OCI-LY1 (cell line): Measurements from ENCODE around the gene RETREG2.

ENCODE experiments used
- H2AFZ ChIP-seq: fragments of 200-600 bp; sonication (generic), shearing (Covaris generic); 2 replicates; pipeline ENCODE4 v1.6.0; 2014; ENCODE audit warnings: antibody characterized with exemption, mild to moderate bottlenecking, low read length
- H3F3A ChIP-seq: fragments of 200-600 bp; sonication (generic), shearing (Covaris generic); 2 replicates; pipeline ENCODE4 v1.6.0; 2014; ENCODE audit warnings: mild to moderate bottlenecking, antibody characterized with exemption, low read length, moderate library complexity; ENCODE audit not compliant: insufficient read depth
- H3K27ac ChIP-seq: fragments of 200-600 bp; sonication (generic); 2 replicates; pipeline ENCODE4 v1.5.1; 2014; ENCODE audit warnings: low read length, mixed run types, mild to moderate bottlenecking, low read depth; ENCODE audit not compliant: poor library complexity, severe bottlenecking
- H3K27me3 ChIP-seq: fragments of 200-600 bp; sonication (generic); 2 replicates; pipeline ENCODE4 v1.6.0; 2014; ENCODE audit warnings: antibody characterized with exemption, mild to moderate bottlenecking, low read length, moderate library complexity; ENCODE audit not compliant: insufficient read depth
- H3K36me3 ChIP-seq: fragments of 200-600 bp; sonication (generic); 2 replicates; pipeline ENCODE4 v1.6.1; 2014; ENCODE audit warnings: mild to moderate bottlenecking, antibody characterized with exemption, low read length, moderate library complexity, mixed read lengths; ENCODE audit not compliant: insufficient read depth
- H3K4me1 ChIP-seq: fragments of 200-600 bp; sonication (generic); 2 replicates; pipeline ENCODE4 v1.5.1; 2014; ENCODE audit warnings: mild to moderate bottlenecking, low read length, moderate library complexity; ENCODE audit not compliant: insufficient read depth, severe bottlenecking
- H3K4me2 ChIP-seq: fragments of 200-600 bp; sonication (generic), shearing (Covaris generic); 2 replicates; pipeline ENCODE4 v1.6.1; 2014; ENCODE audit warnings: low read length
- H3K4me3 ChIP-seq: fragments of 200-600 bp; sonication (generic); 2 replicates; pipeline ENCODE4 v1.5.1; 2014; ENCODE audit warnings: low read length, low read depth, mild to moderate bottlenecking, mixed read lengths; ENCODE audit not compliant: poor library complexity, severe bottlenecking
- H3K79me2 ChIP-seq: fragments of 200-600 bp; shearing (Covaris generic); 2 replicates; pipeline ENCODE4 v1.6.1; 2016; ENCODE audit warnings: mixed run types, low read length, mixed read lengths; ENCODE audit not compliant: insufficient read depth
- H3K9ac ChIP-seq: fragments of 200-600 bp; sonication (generic), shearing (Covaris generic); 2 replicates; pipeline ENCODE4 v1.6.1; 2014; ENCODE audit warnings: mild to moderate bottlenecking, low read length, mixed read lengths
- H3K9me2 ChIP-seq: fragments of 200-600 bp; sonication (generic), shearing (Covaris generic); 2 replicates; pipeline ENCODE4 v1.6.1; 2014; ENCODE audit warnings: low read depth, mild to moderate bottlenecking, low read length, mixed read lengths
- H3K9me3 ChIP-seq: fragments of 200-600 bp; shearing (Covaris generic); 2 replicates; pipeline ENCODE4 v1.6.1; 2014; ENCODE audit warnings: low read length, mixed read lengths
- H4K20me1 ChIP-seq: fragments of 200-600 bp; sonication (generic), shearing (Covaris generic); 2 replicates; pipeline ENCODE4 v1.6.0; 2016; ENCODE audit warnings: mild to moderate bottlenecking, low read length; ENCODE audit not compliant: insufficient read depth
- EZH2 ChIP-seq: fragments of 200-600 bp; sonication (generic), shearing (Covaris generic); IDR thresholded peaks from 2 replicates; pipeline ENCODE4 v1.8.0; 2017; ENCODE audit warnings: borderline replicate concordance, mixed run types, mild to moderate bottlenecking, antibody characterized with exemption, low read length, moderate library complexity, mixed read lengths
- TF ChIP-seq, protein P1 (sequence below): fragments of 200-600 bp; sonication (generic), shearing (Covaris generic); IDR thresholded peaks from 2 replicates; pipeline ENCODE4 v1.5.1; 2017; ENCODE audit warnings: mild to moderate bottlenecking, antibody characterized with exemption, low read length, moderate library complexity, mixed read lengths

RETREG2 gene

DNA sequence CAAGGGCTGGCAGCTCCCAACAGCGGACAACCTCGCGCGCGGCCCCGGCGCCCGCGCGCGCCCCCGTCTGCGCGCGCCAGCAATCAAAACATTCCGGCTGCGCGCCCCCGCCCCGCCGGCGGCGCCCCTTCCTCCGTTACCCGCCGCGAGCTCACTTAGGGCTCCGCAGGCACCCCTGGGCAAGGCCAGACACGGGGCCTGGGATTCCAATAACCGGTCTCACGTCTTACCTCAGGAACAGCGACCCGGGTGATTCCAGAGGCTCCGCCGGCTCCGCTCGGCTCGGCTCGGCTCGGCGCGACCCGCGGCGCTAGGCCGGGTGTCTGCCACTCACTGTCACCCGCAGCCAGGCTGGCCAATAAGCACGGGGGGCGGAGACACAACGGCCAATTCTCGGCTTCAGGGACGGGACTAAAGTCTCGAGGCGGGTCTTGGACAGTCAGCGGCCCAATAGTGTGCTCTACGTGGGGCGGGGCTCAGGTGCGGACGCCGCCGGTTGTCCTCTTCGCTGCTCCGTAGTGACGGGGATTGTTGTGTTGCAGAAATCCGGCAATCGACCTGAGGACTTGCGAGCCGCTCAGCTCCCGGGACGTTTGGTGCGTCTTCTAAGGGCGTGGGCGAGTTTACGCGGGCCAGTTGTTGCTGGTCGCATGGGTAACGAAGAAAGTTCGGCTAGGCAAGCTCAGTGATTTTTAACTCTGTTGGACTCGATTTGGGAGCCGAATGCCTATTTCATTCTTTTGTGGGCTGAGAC, 51.4 kb downstream of the RETREG2 start, which contains the start of the genes ANKZF1 and ATG9A:
ANKZF1 (plus strand) TSS at position 502 of the 754 bp plus-strand sequence. CDS start 452 bp downstream, outside the sequence.
ATG9A (minus strand) TSS at position 332 of the 754 bp plus-strand sequence. CDS start 1,612 bp downstream, outside the sequence.
- Histone ChIP-seq H2AFZ (no peak within 1 kb of the TSS), H3K79me2 (peaks cover 13% of the 10 kb centered on the region)
- no peak for TF ChIP-seq EZH2

DNA sequence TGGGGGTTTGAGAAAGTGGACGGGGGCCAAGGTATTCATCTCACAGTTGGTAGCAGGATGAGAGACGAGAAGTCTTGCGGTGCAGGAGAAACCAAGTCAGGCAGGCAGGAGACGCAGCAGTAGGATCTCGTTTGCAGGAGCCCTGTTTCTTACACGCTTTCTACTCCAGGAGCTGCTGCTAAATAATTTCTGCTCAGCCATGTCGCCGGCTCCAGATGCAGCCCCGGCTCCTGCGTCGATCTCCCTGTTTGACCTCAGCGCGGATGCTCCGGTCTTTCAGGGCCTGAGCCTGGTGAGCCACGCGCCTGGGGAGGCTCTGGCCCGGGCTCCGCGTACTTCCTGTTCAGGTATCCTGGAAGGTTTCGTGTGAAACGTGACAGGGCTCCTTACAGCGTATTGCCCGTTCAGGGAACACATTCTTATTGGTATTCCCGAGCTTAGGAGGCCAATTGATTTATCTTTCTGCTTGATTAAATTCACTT, 52.0 kb downstream of the RETREG2 start:
- Histone ChIP-seq H2AFZ (no peak overlapping the region), H3K9ac (peak overlapping the region; percentile 85), H3K9me3 (no peaks in the 10 kb centered on the region), H3K36me3 (peaks cover 57% of the 10 kb centered on the region), H3K9me2 (no peaks in the 10 kb centered on the region), H3K27me3 (no peaks in the 10 kb centered on the region), H3K4me2 (peak overlapping the region; percentile 73), H3K4me3 (peak overlapping the region; percentile 87), H3K79me2 (peaks cover 13% of the 10 kb centered on the region), H3K27ac (peak overlapping the region; percentile 75), H4K20me1 (no peaks in the 10 kb centered on the region), H3K4me1 (peaks cover 24% of the 10 kb centered on the region), H3F3A (no peaks in the 10 kb centered on the region)
- TF ChIP-seq EZH2: no peak
- TF ChIP-seq, protein P1, sequence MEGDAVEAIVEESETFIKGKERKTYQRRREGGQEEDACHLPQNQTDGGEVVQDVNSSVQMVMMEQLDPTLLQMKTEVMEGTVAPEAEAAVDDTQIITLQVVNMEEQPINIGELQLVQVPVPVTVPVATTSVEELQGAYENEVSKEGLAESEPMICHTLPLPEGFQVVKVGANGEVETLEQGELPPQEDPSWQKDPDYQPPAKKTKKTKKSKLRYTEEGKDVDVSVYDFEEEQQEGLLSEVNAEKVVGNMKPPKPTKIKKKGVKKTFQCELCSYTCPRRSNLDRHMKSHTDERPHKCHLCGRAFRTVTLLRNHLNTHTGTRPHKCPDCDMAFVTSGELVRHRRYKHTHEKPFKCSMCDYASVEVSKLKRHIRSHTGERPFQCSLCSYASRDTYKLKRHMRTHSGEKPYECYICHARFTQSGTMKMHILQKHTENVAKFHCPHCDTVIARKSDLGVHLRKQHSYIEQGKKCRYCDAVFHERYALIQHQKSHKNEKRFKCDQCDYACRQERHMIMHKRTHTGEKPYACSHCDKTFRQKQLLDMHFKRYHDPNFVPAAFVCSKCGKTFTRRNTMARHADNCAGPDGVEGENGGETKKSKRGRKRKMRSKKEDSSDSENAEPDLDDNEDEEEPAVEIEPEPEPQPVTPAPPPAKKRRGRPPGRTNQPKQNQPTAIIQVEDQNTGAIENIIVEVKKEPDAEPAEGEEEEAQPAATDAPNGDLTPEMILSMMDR: no peak

More for the DNA sequence above, 51.4 kb downstream of the RETREG2 start, which contains the start of the genes ANKZF1 and ATG9A:
- Histone ChIP-seq H3K9me2 (no peaks in the 10 kb centered on the region), H3K4me1 (peaks cover 24% of the 10 kb centered on the region), H3K9me3 (no peaks in the 10 kb centered on the region), H3K9ac (peak within 1 kb of the TSS; percentile 100), H3K36me3 (peaks cover 57% of the 10 kb centered on the region), H3K4me3 (peak within 1 kb of the TSS; percentile 87), H3K27me3 (no peaks in the 10 kb centered on the region), H4K20me1 (no peaks in the 10 kb centered on the region), H3K4me2 (peak within 1 kb of the TSS; percentile 99), H3K27ac (peak within 1 kb of the TSS; percentile 75), H3F3A (no peaks in the 10 kb centered on the region)

DNA sequence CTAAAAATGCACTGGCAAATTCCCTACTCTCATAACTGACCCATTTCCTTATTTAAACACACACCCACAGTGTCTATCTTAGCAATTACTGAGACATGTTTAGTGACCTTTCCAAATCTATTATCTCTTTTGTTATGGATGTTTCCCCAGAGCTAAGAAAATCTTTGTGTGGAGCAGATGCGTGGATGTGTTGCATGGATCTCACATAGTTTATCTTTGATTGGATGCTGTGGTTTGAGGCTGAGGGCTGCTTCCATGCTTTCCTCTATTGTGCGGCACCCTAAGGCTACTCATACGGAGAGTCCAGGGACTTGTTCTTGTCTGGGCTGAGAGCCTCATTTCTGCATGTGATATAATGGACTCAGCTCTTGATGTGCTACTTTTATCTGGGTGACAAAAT, 56.3 kb downstream of the RETREG2 start:
- Histone ChIP-seq H3K9me3 (no peaks in the 10 kb centered on the region), H3K27ac (no peak overlapping the region), H3K9me2 (no peaks in the 10 kb centered on the region), H3K4me1 (peaks cover 9% of the 10 kb centered on the region), H3K4me2 (no peak overlapping the region), H3K9ac (no peak overlapping the region), H3F3A (no peaks in the 10 kb centered on the region), H3K36me3 (peaks cover 73% of the 10 kb centered on the region), H3K27me3 (no peaks in the 10 kb centered on the region), H3K79me2 (no peaks in the 10 kb centered on the region), H2AFZ (no peak overlapping the region), H3K4me3 (no peak overlapping the region), H4K20me1 (no peaks in the 10 kb centered on the region)
- TF ChIP-seq, protein P1: no peak
- no peak for TF ChIP-seq EZH2
